MG63 (cell line): ENCODE data around the gene KRTAP4-16. TPM values are rescaled to one million over a fixed set of nuclear protein-coding genes. Genes with fewer than 3 reads are reported as not detected.
"Not testable (repeated sequence)": the region's sequence is repeated elsewhere in the genome, so short reads cannot be mapped to it uniquely, and the experiment has no call there.

ENCODE experiments used
- DNase-seq: peaks from one replicate; pipeline ENCODE4 v3.0.0-alpha.2; 2020
- H3K27me3 ChIP-seq: fragments of 250-450 bp; sonication (Bioruptor Pico); 2 replicates; pipeline ENCODE4 v1.5.1; 2020; ENCODE audit warnings: mild to moderate bottlenecking, moderate library complexity
- H3K36me3 ChIP-seq: fragments of 250-450 bp; sonication (Bioruptor Pico); 2 replicates; pipeline ENCODE4 v1.5.1; 2020; ENCODE audit warnings: mild to moderate bottlenecking, moderate library complexity
- H3K4me3 ChIP-seq: fragments of 250-450 bp; sonication (Bioruptor Pico); 2 replicates; pipeline ENCODE4 v1.5.1; 2020; ENCODE audit warnings: mild to moderate bottlenecking, moderate library complexity
- H3K9me3 ChIP-seq: fragments of 250-450 bp; sonication (Bioruptor Pico); 2 replicates; pipeline ENCODE4 v1.5.1; 2020; ENCODE audit warnings: mild to moderate bottlenecking, moderate library complexity
- total RNA-seq: library from RNA; depleted of rRNA; stranded (reverse); fragments of >200 nt; shearing (Covaris generic); gene quantifications from 2 replicates; pipeline ENCODE4 v1.2.3, GENCODE V29; 2014; ENCODE audit warnings: low replicate concordance; rRNA removed

KRTAP4-16 gene
- total RNA-seq, 1 experiment from 2014 or later, result not detected

- Histone ChIP-seq H3K27me3 (no peaks in the 10 kb centered on the region), H3K4me3 (no peak overlapping the region), H3K9me3 (peaks cover 3% of the 10 kb centered on the region), H3K36me3 (no peaks in the 10 kb centered on the region)
- DNase-seq, result peak; percentile 57
Observed at GRCh38 chr17:41061964-41062363, 40.0 kb downstream of the KRTAP4-16 start.

GRCh38 chr17:41060052-41060604 is 41.9 kb downstream of the KRTAP4-16 start, which contains the start of gene KRTAP2-3:
KRTAP2-3 (minus strand) TSS chr17:41060114; CDS start chr17:41060050, 64 bp downstream.
- Histone ChIP-seq H3K27me3 (no peaks in the 10 kb centered on the region), H3K4me3 (no peak within 1 kb of the TSS), H3K9me3 (peaks cover 3% of the 10 kb centered on the region), H3K36me3 (no peaks in the 10 kb centered on the region)
- DNase-seq, result peak; percentile 83

- not testable (repeated sequence) for H3K4me3 ChIP-seq, H3K9me3 ChIP-seq, H3K36me3 ChIP-seq, H3K27me3 ChIP-seq
- peak; percentile 28 for DNase-seq
Observed at GRCh38 chr17:41059276-41060051, 42.5 kb downstream of the KRTAP4-16 start.

- no peaks in the 10 kb centered on the region for H3K27me3 ChIP-seq
- H3K36me3 ChIP-seq, result no peaks in the 10 kb centered on the region
- peaks cover 3% of the 10 kb centered on the region for H3K9me3 ChIP-seq
- H3K4me3 ChIP-seq, result no peak overlapping the region
- no peak for DNase-seq
Observed at GRCh38 chr17:41058741-41059140, 43.3 kb downstream of the KRTAP4-16 start.

GRCh38 chr17:41057547-41057946 is 44.5 kb downstream of the KRTAP4-16 start:
- H3K36me3 ChIP-seq, result no peaks in the 10 kb centered on the region
- no peaks in the 10 kb centered on the region for H3K27me3 ChIP-seq
- DNase-seq, result no peak
- H3K9me3 ChIP-seq, result peaks cover 8% of the 10 kb centered on the region
- no peak overlapping the region for H3K4me3 ChIP-seq

GRCh38 chr17:41055130-41055529 is 46.9 kb downstream of the KRTAP4-16 start, which contains the start of gene KRTAP2-2:
KRTAP2-2 (minus strand) TSS chr17:41055230; CDS start chr17:41055211, 19 bp downstream.
- not testable (repeated sequence) for H3K9me3 ChIP-seq, DNase-seq, H3K4me3 ChIP-seq, H3K36me3 ChIP-seq, H3K27me3 ChIP-seq

- not testable (repeated sequence) for H3K27me3 ChIP-seq, H3K9me3 ChIP-seq, H3K4me3 ChIP-seq, DNase-seq, H3K36me3 ChIP-seq
Observed at GRCh38 chr17:41054556-41054955, 47.5 kb downstream of the KRTAP4-16 start.

GRCh38 chr17:41054025-41054424 is 48.0 kb downstream of the KRTAP4-16 start:
- Histone ChIP-seq H3K36me3 (no peaks in the 10 kb centered on the region), H3K9me3 (peaks cover 8% of the 10 kb centered on the region)
- DNase-seq, result no peak

GRCh38 chr17:41052566-41052965 is 49.4 kb downstream of the KRTAP4-16 start:
- Histone ChIP-seq H3K9me3 (peaks cover 7% of the 10 kb centered on the region), H3K27me3 (no peaks in the 10 kb centered on the region), H3K36me3 (no peaks in the 10 kb centered on the region), H3K4me3 (no peak overlapping the region)
- DNase-seq, result no peak

More at GRCh38 chr17:41054025-41054424, 48.0 kb downstream of the KRTAP4-16 start:
- Histone ChIP-seq H3K27me3 (no peaks in the 10 kb centered on the region), H3K4me3 (no peak overlapping the region)

Other genes with a start within 250 kb of the KRTAP4-16 start
- not detected in 2 replicates for gene KRT12, start 235.0 kb downstream of the KRTAP4-16 start, total RNA-seq
- gene KRT20, start 217.0 kb downstream of the KRTAP4-16 start, total RNA-seq, result not detected in 2 replicates
- 0.07 TPM in 1 of 2 replicates, not detected in the other for gene KRT23, start 164.6 kb downstream of the KRTAP4-16 start, total RNA-seq
- gene KRT39, start 135.3 kb downstream of the KRTAP4-16 start, total RNA-seq, result not detected in 2 replicates
- gene KRT40, start 117.9 kb downstream of the KRTAP4-16 start, total RNA-seq, result not detected in 2 replicates
- not detected in 2 replicates for gene KRTAP3-3, start 108.0 kb downstream of the KRTAP4-16 start, total RNA-seq
- gene KRTAP3-2, start 102.3 kb downstream of the KRTAP4-16 start, total RNA-seq, result not detected in 2 replicates
- gene KRTAP3-1, start 93.1 kb downstream of the KRTAP4-16 start, total RNA-seq, result not detected in 2 replicates
- gene KRTAP1-5, start 75.0 kb downstream of the KRTAP4-16 start, total RNA-seq, result 1.2 and 3.2 TPM in 2 replicates
- not detected in 2 replicates for gene KRTAP1-4, start 72.0 kb downstream of the KRTAP4-16 start, total RNA-seq
- not detected in 2 replicates for gene KRTAP1-3, start 67.3 kb downstream of the KRTAP4-16 start, total RNA-seq
- gene KRTAP1-1, start 60.8 kb downstream of the KRTAP4-16 start, total RNA-seq, result 0.33 TPM in 1 of 2 replicates, not detected in the other
- gene KRTAP2-1, start 54.9 kb downstream of the KRTAP4-16 start, total RNA-seq, result not detected in 2 replicates
- not detected in 2 replicates for gene KRTAP2-2, start 47.0 kb downstream of the KRTAP4-16 start, total RNA-seq
- 0.33 TPM in 1 of 2 replicates, not detected in the other for gene KRTAP2-3, start 42.1 kb downstream of the KRTAP4-16 start, total RNA-seq
- gene KRTAP2-4, start 36.3 kb downstream of the KRTAP4-16 start, total RNA-seq, result not detected in 2 replicates
- gene KRTAP4-7, start 18.1 kb downstream of the KRTAP4-16 start, total RNA-seq, result not detected in 2 replicates
- gene KRTAP4-8, start 4.1 kb downstream of the KRTAP4-16 start, total RNA-seq, result not detected in 2 replicates
- gene KRTAP4-9, start 3.2 kb upstream of the KRTAP4-16 start, total RNA-seq, result not detected in 2 replicates
- not detected in 2 replicates for gene KRTAP4-11, start 16.2 kb upstream of the KRTAP4-16 start, total RNA-seq
- gene KRTAP4-12, start 22.0 kb upstream of the KRTAP4-16 start, total RNA-seq, result not detected in 2 replicates
- gene KRTAP4-6, start 38.3 kb upstream of the KRTAP4-16 start, total RNA-seq, result not detected in 2 replicates
- gene KRTAP4-5, start 47.6 kb upstream of the KRTAP4-16 start, total RNA-seq, result not detected in 2 replicates
- gene KRTAP4-4, start 58.5 kb upstream of the KRTAP4-16 start, total RNA-seq, result not detected in 2 replicates
- not detected in 2 replicates for gene KRTAP4-3, start 66.0 kb upstream of the KRTAP4-16 start, total RNA-seq
- not detected in 2 replicates for gene KRTAP4-2, start 76.0 kb upstream of the KRTAP4-16 start, total RNA-seq
- not detected in 2 replicates for gene KRTAP4-1, start 82.7 kb upstream of the KRTAP4-16 start, total RNA-seq
- not detected in 2 replicates for gene KRTAP9-1, start 87.7 kb upstream of the KRTAP4-16 start, total RNA-seq
- gene KRTAP9-2, start 124.4 kb upstream of the KRTAP4-16 start, total RNA-seq, result not detected in 2 replicates
- not detected in 2 replicates for gene KRTAP9-3, start 130.2 kb upstream of the KRTAP4-16 start, total RNA-seq
- gene KRTAP9-8, start 135.8 kb upstream of the KRTAP4-16 start, total RNA-seq, result not detected in 2 replicates
- gene KRTAP9-4, start 147.5 kb upstream of the KRTAP4-16 start, total RNA-seq, result not detected in 2 replicates
- gene KRTAP9-9, start 153.2 kb upstream of the KRTAP4-16 start, total RNA-seq, result not detected in 2 replicates
- gene KRTAP9-6, start 163.2 kb upstream of the KRTAP4-16 start, total RNA-seq, result not detected in 2 replicates
- gene KRTAP9-7, start 173.5 kb upstream of the KRTAP4-16 start, total RNA-seq, result not detected in 2 replicates
- not detected in 2 replicates for gene KRTAP29-1, start 200.6 kb upstream of the KRTAP4-16 start, total RNA-seq
- not detected in 2 replicates for gene KRTAP16-1, start 207.1 kb upstream of the KRTAP4-16 start, total RNA-seq
- not detected in 2 replicates for gene KRTAP17-1, start 213.5 kb upstream of the KRTAP4-16 start, total RNA-seq
- not detected in 2 replicates for gene KRT33A, start 248.6 kb upstream of the KRTAP4-16 start, total RNA-seq